Left ventricle myocardium superior (tissue), 1 donor: ENCODE data around the gene SUCO. TPM values are rescaled to one million over a fixed set of nuclear protein-coding genes. Genes with fewer than 3 reads are reported as not detected.

Experiments used
- ATAC-seq: fragments of 200-7000 bp; cut with Tn5 transposase; one replicate; pipeline ENCODE4 v1.9.1; 2020; ENCODE audit warnings: mild to moderate bottlenecking, moderate library complexity
- DNase-seq: peaks from one replicate; pipeline ENCODE4 v3.0.0-alpha.2; 2020
- intact Hi-C: fragments of 100-400 bp; cut with micrococcal nuclease; formaldehyde crosslinking; loops from one replicate; pipeline ENCODE4 v1.11.0; 2022
- total RNA-seq: library from RNA; stranded (reverse); fragmentation: NEBNext Ultra II Directional; extraction: Animal tissue kit (Norgen Biotek cat#: 25700); gene quantifications from one replicate; pipeline ENCODE4 v1.2.1, GENCODE V29; 2021
- donor health status: DM: no; HTN: yes; CAD: no; lungs with severe emphysema.

The SUCO gene
- total RNA-seq, 1 donor from 2014 or later = 19.1 TPM

DNA sequence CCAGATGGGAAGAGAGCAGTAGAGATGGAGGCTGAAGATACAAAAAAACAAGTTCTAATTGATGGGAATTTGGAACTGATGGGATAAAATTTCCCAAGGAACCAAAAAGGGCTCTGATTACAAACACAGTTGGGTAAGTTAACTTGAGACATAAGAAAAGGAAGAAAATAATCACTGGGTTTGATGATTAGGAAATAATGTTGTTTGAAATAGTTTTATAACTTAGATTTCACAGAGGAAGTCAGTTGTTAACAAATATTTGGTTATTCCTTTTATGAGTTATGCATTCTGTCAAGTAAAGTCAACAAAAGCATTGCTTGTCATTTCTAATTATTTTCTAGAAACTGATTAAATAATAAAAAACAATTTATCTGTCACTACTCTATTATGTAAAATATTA, 20.4 kb upstream of the SUCO start:
- ATAC-seq = no peak
- DNase-seq = no peak
- intact Hi-C loops = no loop called here

DNA sequence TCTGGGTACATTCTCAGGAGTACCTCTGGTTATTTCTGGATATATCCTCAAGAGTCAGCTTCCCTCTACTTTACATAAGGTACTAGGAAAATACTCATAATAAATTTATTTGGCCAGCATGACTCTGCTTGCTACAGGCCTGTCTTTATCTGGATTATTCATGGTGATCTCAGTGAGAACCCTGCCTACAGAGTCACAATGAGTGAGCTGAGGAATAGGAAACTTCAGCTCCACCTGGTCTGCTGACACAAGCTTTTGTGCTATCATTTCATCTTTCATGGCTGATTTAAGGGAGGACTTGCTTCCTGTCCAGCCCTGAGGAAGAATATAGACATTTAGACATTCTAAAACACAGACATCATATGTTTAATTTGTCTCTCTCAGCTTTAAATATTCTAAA, 19.5 kb upstream of the SUCO start:
- DNase-seq (no peak), ATAC-seq (no peak)
- intact Hi-C loops = no loop called here

DNA sequence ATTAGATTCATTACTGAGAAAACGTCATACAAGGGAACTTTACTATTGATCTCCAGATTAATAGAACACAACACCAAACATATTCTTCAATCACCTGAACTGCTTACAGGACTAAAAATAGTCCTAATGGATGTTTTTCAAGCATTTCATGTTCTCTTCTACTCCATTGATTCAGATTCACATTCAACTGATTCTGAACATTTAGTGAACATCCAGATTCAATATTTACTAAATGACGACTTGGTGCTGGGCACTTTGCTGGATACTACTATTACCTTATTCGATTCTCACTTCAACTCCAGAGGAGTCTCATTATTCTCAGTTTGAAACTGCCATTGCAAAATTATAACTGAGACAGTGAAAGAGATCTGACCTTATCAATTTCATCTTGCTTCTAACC, 18.8 kb upstream of the SUCO start:
- no peak for DNase-seq

DNA sequence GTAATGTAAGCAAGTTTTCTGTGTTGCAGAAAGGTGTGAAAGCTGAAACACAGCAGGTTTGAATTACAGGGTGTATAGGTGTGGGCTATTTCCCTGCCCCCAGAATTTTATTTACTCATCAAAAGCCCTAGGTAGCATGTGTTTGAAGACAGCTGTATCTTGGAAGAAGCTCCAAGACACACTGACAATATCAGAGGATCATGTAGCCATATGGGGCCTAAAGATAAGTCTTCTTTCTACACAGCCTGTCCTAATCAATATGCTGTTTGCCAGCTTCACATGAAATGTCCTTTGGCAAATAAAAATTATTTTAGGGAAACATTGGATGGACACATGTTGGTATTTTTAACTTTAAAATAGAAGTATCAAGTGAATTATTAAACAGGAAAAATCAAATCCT, 17.5 kb upstream of the SUCO start:
- intact Hi-C loops = no loop called here
- DNase-seq = no peak
- ATAC-seq = no peak

More for the DNA sequence above, 18.8 kb upstream of the SUCO start:
- no peak for ATAC-seq
- intact Hi-C loops = no loop called here

DNA sequence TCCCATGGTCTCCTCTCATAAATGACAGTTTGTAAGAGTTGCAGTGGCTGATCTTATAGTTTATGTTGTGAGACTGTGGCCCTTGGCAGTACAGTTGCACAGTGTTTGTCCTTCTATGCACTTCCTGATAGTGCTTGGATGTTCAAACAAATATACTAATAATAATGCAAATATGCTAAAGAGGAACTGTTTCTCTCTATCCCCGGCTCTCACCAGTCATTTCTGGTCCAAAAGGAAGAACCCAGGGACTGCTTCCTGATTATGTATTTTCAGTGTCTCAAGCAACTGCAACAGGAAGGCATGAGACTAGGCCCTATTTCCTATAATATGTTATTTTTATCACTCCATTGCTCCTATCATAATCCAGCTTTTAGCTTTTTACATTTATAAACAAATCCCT, 17.0 kb upstream of the SUCO start:
- DNase-seq = no peak
- no peak for ATAC-seq

DNA sequence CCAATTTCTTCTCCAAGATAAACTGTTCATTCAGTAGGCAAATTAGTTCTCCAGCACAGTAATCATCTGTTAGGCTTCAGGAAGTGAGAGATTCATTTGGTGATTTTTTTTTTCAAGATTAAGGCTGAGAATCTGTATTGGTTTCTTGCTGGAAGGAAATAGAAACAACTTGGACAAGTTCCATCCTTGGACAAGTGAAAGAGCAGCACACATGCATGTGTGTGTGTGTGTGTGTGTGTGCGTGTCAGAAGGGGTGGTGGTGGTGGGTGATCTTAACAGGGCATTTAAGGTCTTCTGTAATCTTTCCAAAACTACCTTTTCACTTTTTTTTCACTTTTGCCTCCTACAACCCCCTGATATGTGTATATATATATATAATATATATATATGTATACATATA, 15.9 kb upstream of the SUCO start:
- intact Hi-C loops = no loop called here
- DNase-seq = no peak
- no peak for ATAC-seq

More for the DNA sequence above, 17.0 kb upstream of the SUCO start:
- intact Hi-C loops = no loop called here

DNA sequence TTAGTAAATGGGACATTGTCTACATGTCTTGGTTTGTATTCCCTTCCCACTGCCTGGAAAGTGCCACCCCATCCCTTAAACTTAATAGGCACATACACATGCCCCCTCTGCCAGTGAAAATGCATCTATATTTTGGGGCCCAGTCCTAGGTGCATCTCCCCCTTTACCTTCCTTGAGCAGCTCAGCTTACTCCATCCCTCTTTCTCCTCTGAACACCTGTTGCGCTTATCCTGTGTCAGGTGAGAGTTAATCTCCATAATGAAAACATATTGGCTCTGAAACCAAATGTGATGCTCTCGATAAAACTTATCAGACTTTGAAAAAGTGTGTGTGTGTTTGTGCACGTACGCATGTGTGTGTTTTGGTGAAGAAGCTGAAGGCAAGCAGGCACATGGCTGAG, 15.4 kb upstream of the SUCO start:
- ATAC-seq (no peak), DNase-seq (no peak)
- intact Hi-C loops = no loop called here

DNA sequence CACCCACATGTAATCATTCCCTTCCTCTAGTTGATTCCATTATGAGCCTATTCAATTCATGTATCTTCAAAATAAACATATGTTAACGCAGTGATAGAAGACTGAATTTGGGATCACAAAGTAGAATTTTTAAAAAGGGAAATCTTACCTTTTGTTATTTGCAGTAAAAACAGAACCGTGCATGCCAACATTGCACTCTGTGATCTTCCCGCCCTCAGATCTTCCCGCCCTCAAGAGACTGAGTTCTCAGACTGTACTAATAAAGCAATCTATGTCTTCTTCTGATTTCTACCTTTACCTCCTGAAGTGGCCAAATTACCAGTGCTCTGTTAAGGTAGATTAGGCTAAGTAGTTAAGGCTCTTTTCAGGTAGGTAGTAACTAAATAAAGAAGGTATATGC, 3.6 kb upstream of the SUCO start:
- intact Hi-C loops = no loop called here
- DNase-seq (no peak), ATAC-seq (no peak)

DNA sequence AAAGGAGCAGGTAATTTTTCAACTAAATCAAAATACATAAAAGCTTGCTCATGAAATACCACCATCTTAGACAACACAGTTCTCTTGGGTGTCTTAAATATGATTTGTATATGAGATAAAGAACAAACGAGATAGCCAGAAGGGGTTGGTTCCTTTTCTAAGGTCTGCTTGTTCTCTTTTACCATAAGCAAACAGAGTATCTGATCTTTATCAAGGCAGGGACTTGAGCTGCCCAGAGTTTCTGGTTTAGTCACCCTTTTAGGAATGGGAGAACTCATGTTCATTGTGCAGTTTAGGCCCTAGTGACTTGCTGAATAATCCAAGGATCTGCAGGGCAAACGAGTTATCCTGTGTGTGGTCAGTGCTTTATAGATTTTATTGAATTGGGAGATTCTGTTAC, 3.0 kb upstream of the SUCO start:
- ATAC-seq (no peak), DNase-seq (no peak)
- intact Hi-C loops = no loop called here

DNA sequence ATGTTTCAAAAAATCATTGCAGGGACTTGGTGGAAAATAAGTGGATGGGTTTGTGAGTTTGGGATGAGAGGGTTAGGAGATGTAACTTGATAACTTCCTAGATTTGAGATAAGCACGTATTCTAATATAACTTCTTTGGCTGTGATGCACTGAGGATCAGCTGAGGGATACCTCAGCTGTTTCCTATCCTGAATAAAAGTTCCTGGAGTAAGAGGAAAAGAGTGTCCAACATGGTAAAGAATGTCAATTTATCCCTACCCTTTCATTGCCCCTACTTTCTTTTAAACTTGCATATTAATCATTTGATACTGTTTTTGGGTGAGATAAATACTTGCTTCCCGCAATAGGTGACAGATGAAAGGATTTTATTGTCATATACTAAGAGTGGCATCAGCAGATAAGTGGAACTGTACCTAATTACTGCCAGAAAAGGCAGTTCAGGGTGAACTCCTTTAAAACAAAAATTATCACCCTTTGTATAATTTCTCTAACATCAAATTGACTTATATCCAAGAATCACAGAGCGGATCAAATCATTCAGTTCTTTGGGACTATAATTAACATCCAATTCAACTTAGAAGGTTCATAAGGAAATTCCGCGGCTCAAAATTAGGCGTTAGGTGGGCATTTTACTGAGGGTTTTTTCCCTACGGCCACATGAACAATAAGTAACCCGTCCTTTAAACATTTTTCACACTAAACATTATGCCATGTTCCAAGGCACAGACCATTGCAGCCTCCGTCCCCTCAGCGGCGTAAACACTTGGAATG, 1.4 kb upstream of the SUCO start:
- intact Hi-C loops = no loop called here
- ATAC-seq = no peak
- DNase-seq = no peak

DNA sequence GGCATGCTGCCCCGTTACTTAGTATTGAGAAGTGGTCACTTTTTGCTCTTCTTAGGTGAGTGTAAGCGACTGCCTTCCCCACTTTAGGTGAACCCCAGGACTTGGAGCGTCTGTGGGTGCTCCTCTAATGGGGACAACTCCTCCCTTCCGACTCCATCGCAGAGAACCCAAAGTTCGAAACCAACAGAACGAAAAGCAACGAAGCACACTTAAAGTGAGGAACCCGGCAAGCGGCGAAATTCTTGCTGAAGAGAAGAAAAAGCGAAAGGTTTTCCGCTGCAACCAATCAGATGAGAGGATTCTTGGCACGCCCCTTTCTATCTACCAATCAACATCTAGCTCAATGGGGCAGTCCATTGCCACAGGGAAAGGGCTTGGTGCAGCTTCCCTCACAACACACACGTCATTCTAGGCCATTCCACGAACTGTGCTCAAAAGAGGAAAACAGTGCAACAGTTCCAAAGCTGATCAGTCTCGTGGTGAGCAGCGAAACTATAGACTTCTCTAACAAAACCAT, 709 bp upstream of the SUCO start:
- peak; percentile 76 for DNase-seq
- peak; percentile 86 for ATAC-seq
- intact Hi-C loops = no loop called here

DNA sequence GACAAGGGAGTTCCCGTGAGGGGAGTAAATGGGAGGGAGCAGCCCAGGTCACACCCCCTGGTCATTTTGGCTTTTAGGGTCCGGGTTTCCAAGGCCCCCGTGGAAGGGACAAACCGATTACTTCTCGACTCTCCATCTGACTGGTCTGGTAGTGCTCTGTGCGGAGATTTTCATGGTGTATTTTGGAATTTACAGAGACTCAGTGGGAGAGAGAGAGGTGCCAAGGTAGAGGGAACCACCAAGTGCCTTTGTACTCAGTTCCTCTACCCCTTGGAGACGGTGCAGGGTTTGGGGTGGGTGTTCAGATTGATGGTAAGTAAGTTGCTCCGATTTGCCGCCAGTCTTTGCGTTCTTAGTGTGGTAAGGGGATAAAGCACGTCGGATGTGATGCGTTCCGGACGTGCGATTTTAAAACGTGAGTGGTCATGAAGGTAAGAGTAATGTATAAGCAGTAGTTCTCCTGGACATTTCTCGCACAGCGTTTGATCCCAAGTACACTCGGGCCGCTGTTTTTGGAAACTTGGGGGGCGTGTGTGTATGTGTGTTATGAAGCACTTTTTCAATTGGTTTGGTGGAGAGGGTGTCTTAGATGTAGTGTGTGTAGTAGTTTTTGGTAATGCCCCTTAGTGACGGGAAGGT, 682 bp downstream of the SUCO start:
- DNase-seq (no peak), ATAC-seq (no peak)
- intact Hi-C loops = no loop called here

DNA sequence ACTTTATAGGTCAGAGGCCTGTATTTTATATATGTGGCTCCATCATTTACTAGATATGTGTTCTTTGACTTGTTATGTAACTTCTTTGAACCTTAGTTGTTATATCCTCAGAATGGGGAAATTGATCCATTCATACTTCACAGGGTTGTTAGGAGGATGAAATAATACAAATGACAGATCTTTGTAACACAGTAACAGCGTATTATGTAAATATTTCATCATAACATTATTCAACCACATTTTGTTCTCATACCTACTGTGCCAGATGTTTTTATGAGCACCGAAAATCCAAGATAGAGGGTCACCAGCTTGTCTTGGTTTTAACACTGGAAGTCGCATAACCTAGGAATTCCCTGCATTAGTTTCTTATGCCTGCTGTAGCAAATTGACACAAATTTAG, 3.3 kb downstream of the SUCO start:
- ATAC-seq = no peak
- intact Hi-C loops = no loop called here
- DNase-seq = no peak

DNA sequence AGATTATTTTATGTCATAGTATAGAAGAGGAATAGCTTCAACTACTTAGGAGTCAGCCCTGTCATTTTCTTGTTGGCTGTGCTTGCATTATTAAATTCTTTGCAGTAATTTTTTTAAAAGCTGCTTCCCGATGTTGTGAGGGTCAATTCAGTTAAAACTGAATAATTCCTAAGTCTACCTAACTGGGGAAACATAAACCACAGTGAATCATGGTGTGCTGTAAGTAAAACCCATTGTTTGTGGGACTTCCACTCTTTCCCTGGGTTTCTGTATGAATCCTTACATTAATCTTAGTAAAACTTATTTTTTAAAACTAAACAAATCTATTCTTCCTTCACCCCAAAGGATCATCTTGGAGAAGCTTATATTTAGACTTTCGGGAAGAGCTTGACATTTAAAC, 4.4 kb downstream of the SUCO start:
- intact Hi-C loops = no loop called here
- no peak for ATAC-seq
- DNase-seq = no peak

DNA sequence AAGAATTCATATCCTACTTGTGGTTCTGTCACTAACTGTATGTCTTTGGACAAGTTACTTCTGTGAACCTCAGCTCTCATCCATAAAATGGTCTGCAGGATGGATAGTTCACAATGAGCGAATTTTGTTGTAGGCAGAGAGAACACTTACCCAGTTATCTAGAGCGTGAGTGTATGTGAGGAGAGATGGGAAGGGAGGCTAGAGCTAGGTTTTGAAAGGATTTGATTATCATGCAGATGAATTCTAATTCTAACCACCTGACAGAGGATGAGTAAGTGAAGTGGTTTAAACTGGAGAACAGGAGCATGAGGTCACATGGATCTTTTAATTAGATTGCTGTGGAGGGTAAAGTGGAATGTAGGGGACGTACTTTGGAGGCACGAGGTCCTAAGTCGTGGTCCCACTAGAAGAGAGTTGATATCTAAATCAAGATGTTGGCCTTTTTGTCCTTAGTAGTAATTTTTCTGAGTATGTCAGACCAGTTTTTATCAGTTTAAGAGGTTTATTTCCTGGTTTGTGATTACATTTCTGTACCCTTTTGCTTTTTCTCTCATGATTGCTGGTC, 5.0 kb downstream of the SUCO start:
- DNase-seq (no peak), ATAC-seq (no peak)
- intact Hi-C loops = no loop called here

DNA sequence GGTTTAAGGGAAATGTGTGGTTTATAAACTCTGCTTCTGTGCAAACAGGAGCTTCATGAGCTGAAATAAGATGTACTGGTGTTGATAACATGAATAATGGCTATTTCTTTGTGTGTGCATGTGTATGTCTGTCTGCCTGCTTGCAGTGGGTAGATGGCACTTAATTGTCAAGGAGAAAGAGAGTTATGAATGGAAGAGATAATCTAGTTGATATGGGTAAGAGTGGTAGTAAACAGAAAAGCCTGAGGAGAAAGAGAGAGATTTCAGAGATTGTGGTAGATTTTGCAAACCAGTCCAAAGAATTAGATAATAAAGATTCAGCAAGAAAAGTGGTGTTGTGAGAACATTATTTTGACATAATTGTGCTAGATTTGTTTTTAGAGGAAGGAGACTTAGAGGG, 7.7 kb downstream of the SUCO start:
- ATAC-seq (no peak), DNase-seq (no peak)
- intact Hi-C loops = no loop called here

DNA sequence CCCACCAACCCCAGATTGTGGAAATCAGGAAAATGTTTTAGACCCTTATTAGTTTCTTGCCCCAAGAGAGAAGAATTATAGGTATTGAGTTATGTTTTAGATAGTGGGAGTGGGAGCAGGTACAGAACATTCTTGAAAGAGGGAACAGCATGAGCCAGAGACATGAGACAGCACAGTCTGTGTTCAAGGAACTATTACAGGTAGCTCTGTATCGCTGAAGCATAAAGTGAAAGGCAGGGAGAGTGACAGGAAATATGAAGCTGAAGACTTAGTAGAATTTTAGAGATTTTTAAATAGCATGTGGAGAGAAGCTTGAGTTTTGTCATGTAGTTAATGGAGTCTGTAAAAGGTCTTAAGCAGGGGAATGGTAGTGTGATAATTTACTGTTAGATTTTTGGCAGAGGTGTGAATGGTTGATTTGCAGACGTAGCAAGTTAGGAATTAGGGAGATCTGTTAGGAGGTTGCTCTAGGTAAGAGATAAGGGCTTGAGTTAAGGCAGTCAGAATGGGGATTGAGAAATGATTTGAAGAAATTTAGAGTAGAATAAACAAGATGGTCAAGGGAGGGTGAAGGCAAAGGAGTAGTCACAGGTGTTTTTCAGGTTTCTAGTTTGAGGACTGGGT, 11.6 kb downstream of the SUCO start:
- DNase-seq = no peak
- ATAC-seq = peak; percentile 42
- intact Hi-C loops = no loop called here

DNA sequence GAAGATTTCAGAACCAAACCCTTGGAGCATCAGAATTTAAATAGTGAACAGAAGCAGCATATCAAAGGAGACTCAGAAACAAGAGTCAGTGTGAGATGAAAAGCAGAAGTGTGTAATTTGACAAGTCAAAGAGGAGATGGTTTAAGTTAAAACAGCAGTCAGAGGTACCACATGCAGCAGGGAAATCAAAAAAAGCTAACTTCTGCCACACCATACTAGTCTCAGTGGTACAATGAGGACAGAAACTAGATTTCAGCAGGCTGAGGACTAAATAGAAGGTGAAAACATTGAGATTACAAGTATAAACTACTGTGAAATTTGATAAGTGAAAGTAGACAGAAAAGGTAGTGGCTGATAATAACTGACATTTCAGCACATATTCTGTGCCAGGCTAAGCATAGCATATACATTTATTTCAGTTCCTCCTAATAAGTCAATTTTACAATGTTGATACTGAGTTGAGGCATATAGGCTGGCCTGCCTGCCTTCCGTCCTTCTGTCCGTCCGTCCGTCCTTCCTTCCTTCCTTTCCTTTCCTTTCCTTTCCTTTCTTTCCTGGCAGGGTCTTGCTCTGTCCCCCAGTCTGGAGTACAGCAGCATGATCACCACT, 12.6 kb downstream of the SUCO start:
- intact Hi-C loops = no loop called here
- no peak for DNase-seq
- ATAC-seq = no peak

DNA sequence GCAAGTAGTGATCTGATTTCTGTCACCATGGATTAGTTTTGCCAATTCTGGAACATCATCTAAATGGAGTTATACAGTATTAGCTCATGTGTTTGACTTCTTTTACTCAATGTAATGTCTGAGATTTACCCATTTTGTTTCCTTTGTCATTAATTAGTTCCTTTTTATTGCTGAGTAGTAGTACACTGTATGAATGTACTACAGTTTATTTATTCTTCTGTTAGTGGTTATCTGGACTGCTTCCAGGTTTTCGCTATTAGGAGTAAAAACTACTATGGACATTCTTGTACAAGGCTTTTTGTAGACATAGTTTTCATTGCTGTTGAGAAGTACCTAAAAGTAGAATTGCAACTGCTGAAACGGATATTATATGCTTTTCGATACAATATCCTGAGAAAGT, 14.1 kb downstream of the SUCO start:
- intact Hi-C loops = no loop called here
- no peak for DNase-seq
- no peak for ATAC-seq
